Activated CD4-positive, alpha-beta T cell treated with anti-CD3 and anti-CD28 coated beads, Interleukin-2, amount 50 U/mL, for 16 hours (primary cell): ENCODE data around the gene FAM3D.

Experiments used
- DNase-seq: peaks from one replicate; pipeline ENCODE4 v3.0.0-alpha.2; 2020

FAM3D gene

DNA sequence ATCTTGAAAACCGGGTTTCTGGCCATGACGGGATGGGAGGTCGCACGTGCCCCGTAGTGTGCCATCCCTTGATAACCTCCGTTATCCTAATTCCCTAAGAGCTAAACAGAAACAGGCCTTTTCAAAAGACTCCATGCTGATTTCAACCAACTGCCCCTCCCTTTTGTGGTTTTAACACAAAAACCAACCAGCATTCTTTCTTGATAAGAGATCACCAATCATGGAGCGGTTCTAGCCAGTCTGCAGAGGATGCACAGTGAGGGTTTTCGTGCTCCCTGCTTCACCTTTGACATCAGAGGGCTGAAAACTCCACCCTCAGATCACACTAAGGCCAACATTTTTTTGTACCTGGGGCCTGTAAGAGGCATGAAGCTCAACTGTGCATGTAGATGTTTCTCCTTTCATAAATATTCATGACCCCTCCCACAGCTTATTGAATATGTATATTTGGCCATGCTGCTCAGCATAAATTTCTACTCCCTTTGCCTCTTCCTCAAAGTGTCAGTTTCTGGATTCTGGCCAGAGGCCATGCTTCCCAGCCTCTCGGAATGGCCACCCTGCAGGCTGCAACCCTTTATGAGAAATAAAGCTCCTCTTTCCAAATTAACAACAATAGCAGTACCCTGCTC lies 41.3 kb downstream of the FAM3D start:
- no peak for DNase-seq

DNA sequence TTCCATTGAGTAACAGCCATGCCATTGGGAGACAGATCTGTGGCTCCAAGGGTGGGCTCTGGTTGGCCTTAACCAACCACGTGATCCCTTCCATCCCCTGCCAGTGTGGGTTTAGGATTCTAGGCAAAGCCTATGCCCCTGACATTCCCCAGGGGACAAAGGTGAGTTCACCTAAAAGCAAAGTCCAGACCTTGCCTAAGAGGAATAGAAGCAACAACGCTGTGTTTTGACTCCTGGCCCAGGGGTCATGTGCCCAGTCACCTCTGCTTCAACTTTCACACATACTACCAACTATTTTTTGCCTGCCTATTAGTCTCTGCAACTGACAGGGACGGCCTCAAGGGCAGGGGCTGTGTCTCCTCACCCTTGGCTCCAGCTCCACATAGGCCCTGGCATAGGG lies 42.0 kb downstream of the FAM3D start:
- DNase-seq, result no peak

DNA sequence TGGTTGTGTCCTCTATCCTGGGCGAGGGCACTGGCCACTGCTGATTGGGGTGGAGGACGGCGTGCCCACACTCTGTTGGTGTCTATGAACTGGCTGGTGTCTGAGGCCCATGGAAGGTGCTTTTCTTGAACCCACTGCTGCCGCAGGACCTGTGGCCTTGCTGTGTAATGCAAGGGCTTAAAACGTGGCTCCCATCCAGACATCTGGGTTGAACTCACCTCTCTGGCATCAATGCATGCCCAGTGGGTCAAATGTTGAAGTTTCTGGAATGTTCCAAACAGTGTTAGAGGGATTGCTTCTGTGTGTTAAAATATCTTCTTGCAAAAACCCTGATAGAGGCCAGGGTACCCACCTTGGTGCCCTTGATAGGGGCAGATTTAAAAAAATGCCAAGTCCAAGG lies 42.6 kb downstream of the FAM3D start:
- DNase-seq, result no peak

DNA sequence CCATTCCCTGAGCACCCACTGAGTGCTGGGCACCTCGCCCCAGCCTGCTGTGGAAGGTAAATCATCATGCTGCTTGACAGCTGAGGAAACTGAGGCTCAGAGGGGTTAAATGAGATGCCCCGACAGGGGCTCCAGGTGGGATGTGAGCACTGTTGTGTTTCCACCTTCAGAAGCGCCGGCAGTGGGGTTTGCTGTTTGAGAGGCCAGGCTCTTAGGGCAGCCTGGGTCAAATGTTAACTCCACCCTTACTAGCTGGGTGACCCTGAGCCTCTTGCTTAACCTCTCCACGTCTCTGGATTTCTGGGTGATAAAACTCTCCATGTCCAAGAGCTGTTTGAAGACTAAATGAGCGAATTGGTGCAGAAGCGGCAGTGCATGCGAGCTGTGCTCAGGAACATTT lies 43.1 kb downstream of the FAM3D start:
- no peak for DNase-seq

DNA sequence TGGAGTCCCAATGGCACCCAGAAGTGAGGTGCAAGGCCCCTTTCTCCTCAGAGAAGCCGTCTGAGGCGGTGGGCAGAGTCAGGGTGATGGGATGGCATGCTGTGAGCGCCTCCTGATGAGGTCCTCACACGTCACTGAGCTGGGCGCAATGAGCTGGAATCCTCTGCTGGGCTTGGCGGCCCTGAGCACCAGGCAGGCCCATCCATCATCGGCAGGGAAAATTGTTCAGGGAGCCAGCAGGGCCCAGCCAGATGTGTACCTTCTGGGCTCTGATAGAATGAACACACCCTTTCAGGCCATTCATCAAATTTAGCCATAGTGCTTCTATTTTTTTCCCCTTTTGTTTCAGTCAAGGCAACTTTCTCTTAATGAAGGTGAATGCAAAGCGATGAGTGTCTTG lies 43.7 kb downstream of the FAM3D start:
- no peak for DNase-seq

DNA sequence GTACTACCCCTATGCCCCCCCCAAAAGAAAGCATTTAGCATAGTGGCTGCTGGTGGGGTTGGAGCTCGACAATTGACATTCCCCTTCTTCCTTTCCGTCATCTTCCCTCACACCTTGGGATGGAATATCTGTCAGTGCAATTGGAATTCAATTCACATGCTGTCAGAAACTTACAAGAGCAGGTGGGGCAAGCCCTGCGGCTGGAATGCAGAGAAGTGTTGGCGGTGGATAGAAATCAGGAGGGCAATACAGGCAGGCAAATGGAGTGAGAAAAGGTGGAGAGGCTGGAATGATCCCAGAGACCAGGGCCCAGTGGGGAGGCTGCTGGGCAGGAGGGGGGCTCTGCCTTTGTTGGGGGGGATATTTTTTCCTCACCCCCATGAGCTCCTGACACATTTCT lies 44.1 kb downstream of the FAM3D start:
- no peak for DNase-seq

DNA sequence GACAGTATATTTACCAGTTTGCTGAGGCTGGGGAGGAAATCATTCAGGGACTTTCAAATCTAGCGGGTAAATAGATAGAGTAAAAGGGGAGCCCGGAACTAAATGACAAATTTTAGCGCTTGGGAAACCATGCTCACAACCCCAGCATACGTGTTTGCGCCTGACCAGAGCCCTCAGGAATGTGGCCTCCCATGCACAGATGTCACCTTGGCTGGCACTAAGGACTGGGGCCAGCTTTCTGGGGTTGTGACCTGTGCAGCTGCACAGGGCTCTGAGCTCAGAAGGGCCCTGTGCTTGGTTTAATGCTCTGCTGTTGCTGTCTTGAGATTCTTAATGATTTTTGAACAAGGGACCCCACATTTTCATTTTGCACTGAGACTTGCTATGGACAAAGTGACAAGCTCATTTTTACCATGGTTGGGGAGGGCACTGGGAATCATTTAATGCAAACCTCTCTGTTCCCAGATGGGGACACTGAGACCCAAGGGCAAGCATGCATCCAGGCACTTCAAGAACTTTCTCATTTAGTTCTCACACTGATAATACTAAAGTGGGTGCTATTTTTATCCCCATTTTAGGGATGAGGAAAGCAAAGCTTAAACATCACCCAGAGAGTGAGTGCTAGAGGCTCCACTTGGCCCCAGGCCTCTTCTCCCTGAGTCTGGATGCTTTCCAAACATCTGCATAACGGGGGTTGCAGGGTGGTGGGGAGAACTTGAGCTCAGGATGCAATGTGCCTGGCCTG lies 45.3 kb downstream of the FAM3D start:
- DNase-seq, result no peak

DNA sequence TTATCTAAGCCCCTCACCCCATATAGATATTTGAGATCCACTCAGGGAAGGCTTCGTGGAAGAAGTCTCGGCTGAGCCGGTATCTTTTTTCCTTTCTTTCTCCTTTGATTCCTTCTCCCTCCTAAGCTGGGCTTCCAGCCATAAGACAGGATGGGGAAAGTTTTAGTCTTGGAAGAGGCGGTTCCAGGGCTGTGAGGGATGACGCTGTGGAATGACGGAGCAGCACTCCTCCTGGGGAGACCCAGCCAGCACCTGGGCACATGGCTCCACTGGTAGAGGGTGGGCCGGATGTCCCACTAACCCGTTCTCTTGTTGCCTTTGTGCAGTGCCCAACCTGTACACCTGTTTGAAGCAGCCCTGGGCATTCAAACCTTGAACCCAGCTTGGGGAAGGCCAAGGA lies 46.2 kb downstream of the FAM3D start:
- no peak for DNase-seq

DNA sequence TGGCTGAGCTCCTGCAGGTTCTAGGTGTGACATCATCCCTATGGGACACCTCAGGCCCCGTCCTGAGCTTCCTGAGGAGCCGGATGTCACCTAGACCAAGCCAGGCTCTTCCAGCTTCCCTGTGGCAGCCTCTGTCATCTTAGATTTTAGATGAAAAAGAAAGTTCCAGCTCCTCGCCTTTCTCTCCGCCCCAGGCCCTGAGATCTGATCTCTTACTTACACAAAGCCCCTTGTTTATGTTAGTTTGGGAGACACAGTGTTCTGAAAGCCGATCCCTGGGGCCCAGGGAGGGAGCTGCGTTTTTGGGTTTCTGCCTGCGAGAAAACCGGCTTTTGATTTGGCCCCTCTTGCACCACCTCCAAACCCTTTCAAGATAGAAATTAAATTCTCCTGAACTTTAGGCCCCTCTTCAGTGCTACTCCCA lies 49.2 kb downstream of the FAM3D start:
- no peak for DNase-seq

DNA sequence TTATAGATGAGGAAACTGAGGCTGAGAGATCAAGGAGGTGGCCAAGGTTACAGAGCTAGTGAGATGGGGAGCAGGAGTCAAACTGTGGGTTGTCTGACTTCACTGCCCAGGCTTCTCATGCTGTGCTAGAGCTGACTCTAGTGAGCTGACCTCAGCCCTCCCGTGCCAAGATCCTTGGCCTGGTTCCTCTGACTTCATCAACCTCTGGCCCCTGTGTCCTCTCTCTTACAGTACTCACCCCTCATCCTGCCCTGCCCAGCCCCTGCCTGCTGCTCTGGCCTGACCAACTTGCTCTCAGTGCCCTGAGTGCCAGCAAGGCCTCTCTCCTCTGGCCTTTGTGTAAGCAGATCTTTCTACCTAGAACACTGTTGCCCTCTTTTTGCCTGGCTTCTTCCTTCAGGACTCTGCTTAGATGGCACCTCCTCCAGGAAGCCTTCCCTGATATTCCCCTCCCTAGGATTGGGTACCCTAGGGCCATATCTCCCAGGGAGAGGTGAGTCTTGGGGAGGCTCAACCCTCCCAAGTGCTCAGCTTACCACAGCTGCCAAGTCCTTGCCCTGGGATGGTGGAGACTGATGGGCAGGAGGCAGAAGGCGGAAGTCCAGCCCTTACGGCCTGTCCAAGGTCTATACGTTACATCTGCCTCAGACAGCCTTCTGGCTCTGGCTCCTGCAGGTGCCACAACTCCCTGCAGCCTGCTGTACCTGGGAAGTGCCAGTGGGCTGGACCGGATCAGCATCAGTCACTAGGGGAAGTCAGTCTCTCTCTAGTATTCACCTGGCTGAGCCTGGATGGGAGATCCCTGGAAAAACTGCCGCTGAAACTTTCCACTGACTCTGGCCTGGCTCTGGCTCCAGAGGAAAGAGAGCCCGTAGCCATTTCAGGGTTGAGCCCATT lies 53.1 kb downstream of the FAM3D start:
- no peak for DNase-seq

DNA sequence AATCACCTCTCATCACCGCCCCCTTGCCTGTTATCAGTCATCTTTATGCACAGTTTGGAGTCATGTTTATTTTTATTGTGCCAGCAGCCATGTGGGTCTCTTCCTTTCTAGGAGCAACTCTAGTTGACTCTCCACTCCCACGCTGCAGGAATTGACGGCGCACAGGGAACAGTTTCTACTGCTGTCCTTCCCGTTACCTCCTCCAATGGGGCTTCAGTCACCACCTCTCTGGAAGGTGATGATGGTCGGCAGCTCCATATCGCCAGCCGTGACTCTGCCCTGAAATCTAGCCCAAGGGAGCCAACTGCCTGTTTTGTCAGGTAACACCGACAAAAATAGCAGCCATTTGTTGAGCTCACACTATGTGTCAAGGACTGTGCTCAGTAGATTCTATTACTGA lies 53.7 kb downstream of the FAM3D start:
- no peak for DNase-seq

DNA sequence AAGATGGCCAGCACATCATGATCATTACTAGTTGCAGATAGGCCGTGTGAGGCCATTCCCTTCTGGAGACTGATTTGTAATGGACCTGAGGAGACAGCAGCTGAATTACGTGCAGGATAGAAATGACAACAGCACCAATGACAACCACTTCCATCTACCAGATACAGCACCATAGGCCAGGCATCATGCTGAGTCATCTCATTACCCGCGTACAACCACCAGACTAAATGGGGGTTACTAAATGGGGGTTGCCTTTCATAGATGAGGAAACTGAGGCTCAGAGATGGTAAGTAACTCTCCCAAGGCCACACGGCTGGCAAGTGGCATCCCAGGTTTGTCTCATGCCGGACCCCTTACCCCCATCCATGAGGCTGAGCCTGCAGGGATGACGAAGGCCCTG lies 56.6 kb downstream of the FAM3D start:
- DNase-seq, result peak; percentile 73

DNA sequence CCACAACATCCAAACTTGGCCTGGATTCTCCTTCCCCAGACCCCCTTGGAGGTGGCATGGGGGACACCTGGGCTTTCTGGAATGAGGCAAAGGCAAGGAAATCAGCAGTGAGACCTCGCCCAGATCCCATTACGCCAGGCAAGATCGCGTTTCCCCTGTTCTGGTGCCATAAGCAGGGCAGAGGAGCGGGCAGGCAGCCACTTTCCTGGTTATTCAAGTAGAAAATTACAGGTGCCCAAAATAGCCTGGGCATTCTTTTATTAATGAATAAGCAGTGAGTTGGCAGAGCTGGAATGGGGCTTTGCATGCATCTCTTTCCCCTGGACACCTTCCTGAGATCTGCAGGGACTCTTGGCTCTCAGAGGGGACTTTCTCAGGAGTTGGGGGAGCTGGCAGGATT lies 57.9 kb downstream of the FAM3D start:
- DNase-seq, result no peak

DNA sequence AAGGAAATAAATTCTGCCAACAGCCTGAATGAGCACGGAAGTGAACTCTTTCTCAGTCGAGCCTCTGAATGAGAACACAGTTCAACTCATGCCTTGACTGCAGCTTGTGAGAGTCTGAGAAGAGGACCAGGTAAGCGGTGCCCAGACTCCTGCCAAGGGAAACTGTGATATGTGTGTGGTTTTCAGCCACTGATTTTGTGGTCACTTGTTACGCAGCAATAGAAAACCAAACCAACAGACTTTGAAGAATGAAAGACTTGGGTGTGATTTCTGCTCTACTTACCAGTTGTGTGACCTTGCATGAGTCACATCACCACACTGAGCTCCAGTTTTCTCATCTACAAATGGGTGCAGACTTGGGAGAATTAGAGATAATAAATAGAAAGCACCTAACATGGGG lies 58.8 kb downstream of the FAM3D start:
- DNase-seq, result peak; percentile 80

DNA sequence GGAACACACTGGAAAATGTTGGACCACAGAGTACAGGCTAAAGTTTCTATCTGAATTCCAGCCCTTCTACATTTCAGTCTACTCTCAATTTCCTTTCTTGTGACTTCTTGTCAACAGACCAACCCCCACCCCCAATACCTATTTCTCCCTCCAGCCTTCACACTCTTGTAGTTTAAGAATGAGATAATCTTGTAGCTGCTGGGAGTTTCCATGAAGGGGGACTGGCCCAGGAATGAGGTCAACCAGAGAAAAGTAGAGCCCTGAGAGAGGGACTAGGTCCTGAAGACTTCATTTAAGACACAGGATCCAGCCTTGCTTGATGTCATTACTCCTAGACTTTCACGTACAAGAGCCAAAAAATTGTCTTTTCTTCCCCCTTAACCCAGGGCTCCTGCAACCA lies 59.9 kb downstream of the FAM3D start:
- DNase-seq, result no peak

DNA sequence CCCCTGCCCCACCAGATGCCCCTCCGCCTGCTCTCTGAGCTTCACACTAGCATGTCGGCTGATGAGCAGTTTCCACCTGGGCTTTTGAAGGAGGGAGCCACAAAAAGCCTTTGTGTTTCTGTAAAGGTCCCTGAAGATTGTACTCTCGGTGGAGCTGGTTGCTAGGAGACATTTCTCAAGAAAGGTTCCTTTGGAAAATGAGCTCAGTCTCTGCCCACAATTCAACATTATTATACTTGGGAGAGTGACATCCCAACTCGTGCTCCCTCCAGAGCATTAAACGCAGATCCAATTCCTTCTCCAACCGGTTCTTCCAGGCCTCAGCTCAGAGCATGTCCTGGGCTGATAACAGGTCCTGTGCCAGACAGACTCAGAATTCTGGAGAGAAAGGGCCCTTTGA lies 62.5 kb downstream of the FAM3D start:
- no peak for DNase-seq

DNA sequence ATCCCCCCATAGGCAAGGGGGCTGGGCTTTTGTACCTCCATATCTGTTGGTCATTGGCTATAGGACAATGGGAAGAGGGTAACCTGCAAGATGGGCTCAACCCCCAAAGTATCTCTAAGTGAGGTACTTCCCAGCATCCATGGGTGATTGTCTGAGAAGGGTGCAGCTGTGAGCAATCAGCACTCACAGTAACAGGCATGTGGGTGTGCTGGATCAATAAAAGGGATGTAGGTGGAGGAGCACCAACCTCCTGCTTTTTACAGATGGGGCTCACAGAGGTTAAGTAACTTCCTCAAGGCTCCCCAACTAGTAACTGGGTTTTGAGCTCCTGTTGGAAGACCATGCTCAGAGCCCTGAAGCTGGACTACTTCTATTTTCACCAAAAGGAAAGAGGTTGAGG lies 63.0 kb downstream of the FAM3D start:
- no peak for DNase-seq

DNA sequence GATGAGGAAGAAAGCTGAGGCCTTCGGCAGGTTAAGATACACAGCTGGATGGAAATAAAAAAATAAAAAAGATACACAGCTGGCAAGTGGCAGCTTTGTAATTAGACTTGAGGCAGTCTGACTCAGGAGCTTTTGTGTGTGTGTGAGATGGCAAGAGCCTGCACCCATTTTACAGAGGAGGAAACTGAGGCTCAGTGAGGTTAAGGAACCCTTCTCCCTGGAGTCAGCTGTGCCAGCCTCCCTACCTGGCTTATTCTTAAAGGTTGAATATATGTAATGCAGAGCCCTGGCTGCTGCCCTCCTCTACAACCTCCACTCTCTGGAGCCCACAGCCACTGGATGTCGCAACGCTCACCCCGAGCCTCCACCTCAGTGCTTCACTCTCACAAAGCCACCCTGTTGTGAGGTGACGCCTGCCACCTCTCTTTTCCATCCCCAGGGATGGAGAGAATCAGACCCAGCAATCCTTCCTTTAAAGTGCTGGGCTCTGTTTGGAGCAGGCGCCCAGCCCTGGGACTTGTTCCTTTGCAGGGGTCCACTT lies 68.7 kb downstream of the FAM3D start:
- no peak for DNase-seq

DNA sequence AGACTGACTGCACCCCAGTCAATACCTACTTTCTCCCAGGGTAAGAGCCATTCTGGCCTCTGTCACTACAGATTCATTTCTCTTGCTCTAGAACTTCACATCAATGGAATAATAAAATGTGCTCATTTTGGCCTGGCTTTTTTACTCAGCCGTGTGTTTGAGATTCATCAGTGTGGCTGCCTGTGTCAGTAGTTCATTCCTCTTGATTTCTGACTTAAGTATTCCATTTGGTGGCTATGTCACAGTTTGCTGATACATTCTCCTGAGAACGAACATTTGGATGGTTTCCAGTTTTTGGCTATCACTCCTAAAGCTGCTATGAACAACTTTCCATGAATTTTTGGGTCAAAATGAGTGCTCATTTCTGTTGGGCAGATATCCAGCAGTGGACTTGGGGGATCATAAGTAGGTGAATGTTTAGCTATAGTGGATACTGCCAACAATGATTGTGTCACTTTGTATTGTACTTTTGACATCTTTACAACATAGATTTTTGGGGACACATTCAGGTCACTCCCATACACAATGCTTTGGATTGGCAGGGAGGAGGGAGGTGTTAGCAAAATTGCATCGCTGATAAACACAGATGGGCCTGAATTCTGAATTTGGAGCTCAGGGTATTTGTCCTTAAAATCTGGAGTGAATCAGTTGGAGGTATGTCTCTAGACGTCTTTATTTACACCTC lies 69.6 kb downstream of the FAM3D start:
- no peak for DNase-seq

DNA sequence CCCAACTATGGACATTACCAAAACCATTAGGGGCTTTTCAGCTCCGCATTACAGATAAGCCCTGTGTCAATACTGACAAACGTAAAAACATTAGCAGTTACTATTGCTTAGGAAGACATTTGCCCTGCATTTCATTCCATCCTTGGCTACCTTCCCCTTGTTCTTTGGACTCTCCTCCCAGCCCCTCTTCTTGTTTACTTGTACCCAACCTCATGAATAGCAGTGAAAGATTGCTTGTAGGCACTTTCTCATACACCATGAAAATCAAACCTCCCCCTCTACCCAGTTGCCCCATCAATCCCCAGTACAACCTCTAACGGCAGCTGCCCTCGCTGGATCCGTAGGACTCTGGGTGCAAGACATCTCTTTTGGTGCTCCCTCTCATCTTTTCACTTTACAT lies 72.5 kb downstream of the FAM3D start:
- DNase-seq, result no peak

DNA sequence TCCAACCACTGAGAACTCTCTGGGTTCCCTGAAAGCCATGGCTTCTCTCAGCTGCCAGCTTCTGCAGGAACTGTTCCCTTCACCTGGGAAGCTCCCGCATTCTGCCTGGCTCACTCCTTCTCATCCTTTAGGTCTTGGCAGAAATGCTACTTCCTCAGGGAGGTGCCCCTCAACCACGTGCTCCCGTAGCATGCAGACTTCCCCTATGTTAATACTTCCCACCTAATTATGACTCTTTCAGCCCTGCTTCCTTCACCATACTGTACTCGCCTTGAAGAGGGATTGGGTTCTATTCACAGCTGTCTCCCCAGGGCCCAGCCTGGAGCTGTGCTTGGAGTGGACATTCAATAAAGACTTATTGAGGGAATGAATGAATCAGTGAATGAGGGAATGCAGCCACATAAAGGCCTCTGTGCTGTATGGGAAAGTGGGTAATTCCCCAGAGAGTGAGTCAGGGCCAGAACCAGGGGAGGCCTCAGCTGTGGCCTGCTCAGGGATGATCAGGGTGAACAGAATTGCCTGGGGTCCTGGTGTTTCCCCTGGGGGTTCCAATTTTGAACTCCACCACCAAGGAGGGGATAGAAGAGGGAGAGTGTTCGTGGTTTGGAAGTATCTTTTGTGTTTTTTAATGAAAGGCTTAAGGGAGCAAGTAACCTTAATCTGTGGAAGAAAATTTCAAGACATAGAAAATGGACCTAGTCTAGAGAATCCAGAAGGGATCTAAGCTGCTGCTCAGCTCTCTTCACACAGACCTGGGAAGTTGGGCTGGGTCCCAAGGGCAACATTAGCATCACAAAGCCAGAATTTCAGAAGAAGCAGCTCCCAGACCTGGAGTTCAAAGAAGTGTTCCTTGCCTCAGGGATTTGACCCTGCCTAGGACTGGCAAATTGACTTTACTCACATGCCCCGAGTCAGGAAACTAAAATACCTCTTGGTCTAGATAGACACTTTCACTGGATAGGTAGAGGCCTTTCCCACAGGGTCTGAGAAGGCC lies 74.8 kb downstream of the FAM3D start:
- no peak for DNase-seq
